NCI-H2171 (cell line): ENCODE measurements around the gene DOP1A.
A peak's percentile ranks its signal among the peaks of the same experiment; 100 is the strongest.
"Not testable (repeated sequence)": the region's sequence is repeated elsewhere in the genome, so short reads cannot be mapped to it uniquely, and the experiment has no call there.

ENCODE experiments used
- DNase-seq: peaks from one replicate; lab custom pipeline; 2025; lab: John Stamatoyannopoulos, UW

The DOP1A gene

DNA sequence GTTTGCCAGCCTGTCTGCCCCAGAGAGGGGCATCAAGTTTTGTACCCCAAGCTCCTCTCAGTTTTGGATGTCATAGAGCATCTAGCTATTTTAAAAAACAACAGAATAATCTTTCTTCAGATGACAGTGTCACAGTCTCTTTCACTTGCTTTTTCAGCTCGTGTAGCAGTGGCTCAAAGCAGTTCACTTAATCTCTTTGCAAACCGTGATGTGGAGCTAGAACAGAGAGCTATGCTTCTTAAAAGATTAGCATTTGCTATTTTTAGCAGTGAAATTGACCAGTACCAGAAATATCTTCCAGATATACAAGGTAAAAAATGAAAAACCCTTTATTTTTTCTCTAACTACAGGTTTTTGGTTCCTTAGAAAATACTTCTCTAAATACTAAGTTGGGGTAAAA is 88.3 kb downstream of the DOP1A start:
- DNase-seq = no peak

DNA sequence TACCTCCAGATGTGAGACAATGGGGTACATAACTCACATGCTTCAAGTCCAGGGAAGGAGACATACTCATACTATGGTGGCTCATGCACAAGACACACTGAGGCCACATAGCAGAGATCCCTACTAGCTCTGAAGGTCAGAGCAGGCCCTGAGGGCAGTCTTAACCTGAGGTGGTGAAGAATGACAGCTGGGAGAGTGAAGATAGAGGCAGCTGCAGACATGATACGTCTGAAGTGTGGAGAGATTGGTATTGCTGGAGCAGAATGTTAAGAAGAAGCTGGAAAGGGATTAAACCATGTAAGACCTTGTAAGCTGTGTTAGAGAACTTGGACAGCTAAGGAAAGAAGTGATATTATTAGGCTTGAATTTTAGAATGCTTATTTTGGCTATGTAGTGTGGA is 92.7 kb downstream of the DOP1A start:
- no peak for DNase-seq

DNA sequence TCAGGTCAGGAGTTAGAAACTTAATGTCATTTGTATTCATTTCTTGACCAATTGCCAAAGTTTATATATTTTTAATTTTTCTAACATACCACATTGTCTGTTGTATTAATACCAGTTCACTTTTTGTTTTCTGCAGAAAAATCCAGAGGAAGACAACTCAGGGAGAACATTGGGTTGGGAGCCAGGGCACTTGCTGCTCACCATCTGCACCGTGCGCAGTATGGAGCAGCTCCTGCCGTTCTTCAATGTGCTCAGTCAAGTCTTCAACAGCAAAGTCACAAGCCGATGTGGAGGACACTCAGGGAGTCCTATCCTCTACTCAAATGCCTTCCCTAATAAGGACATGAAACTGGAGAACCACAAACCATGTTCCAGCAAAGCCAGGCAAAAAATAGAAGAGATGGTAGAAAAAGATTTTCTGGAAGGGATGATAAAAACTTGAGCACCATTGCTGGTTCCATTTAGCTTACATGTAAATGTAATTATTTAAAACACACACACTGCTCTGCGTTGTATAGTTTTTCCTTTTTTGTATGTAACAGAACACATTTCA is 100.3 kb downstream of the DOP1A start:
- DNase-seq = no peak

DNA sequence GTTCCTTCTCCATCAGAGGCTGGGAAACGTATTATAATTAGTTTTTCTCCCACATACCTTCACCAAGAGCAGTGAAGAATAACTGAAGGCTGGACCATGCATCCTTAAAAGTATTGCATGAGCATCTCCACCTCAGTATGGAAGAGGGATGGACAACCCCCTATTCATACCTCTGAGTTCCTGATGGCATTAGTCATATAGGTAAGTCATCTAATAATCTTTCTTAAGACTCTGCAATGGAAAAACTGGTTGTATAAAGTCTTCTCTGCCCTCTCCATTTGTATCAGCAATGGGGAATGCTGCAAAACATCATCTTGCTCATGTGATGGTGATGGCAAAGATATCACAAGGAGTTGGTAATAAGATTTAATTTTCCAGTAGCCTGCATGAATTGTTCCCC is 101.1 kb downstream of the DOP1A start:
- no peak for DNase-seq

DNA sequence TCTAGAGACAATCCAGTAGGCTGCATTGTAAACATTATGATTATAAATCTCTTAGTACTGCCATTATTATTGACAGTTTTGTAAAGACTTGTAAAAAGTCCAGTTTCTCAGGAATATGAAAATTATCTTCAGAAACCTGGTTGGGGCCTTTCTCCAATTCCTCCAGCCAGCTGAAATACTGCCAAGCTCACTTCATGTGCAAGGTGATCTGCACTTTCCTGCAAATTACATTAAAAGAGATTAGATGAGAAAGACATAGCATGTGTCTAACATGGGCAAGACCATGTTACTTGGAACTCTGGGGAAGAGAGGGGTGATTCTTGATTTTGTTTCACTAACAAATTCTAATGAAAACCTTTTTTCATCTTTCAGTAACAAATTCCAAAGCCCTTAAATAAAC is 101.6 kb downstream of the DOP1A start:
- no peak for DNase-seq

DNA sequence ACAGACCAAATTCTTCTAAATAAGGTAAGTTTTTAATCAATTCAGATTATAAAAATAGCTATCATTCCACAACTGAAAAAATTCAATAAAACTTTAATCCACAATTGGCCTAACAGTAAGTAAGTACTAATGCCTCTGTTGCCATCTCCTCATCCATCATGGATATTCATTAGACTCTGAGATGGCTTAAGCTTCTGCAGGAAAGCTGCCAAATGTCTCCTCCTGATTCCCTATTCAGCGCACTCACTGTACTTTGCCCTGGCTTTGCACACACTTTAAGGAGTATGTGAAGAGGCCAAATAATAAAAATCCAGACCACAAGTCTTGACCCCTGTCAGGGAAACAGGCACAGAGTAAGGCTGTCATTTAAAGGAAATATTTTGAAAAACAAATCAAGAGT is 102.0 kb downstream of the DOP1A start:
- DNase-seq = no peak

DNA sequence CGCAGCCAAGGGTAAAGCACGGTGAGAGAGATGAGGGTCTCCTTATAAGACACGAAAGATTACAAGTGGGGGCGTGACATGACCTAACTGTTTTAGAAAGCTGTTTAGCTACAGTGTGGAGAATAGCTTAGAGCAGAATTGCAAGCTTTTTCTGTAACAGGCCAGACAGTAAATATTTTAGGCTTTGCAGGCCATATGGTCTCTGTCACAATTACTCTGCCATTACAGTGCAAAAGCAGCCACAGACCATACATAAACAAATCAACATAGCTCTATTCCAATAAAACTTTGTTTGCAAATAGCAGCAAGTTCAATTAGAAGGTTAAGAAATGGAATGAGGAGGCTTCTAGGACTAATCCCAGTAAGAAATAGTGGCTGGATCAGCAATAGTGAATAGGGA is 108.8 kb downstream of the DOP1A start:
- DNase-seq = no peak

DNA sequence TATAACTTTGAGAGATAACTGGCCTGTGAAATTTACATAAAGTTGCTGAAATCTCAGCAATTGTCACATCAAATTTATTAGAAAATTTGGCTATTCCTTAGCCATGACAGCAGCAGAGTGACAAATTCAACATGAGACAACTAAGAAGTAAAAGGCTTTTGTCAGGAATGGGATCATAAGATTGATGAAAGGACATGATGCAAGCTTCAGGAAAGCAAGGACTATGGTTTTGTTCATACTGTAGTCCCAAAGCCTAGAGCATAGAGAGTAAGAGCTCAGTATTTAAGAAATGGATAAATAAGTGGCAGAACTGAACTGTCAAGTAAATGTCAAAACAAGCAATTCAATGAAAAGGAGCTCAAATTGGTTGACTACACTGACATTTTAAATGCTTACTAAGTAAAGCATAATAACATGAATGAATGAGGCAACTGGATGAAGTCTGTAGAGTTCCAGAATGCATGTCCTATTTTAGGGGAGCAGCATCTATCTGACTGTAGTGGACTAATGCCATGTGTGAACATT is 113.0 kb downstream of the DOP1A start:
- DNase-seq = no peak

DNA sequence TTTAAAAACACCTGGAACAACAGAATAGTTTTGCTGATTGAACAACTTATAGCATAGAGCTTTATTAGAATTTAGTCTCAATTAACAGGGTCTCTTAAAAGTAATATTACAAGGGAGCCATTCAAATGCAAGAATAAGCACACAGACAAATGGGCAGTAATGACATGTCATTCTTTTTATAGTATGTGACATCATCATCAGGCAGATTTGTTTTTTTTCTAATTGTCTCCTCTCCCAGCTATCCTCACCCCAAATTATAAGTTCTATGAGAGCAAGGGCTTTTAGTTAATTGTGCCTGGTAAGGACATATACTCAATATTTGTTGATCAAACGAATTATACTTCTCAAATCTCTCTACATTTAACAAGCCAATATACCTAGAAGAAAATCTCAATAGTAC is 114.6 kb downstream of the DOP1A start:
- DNase-seq = no peak

DNA sequence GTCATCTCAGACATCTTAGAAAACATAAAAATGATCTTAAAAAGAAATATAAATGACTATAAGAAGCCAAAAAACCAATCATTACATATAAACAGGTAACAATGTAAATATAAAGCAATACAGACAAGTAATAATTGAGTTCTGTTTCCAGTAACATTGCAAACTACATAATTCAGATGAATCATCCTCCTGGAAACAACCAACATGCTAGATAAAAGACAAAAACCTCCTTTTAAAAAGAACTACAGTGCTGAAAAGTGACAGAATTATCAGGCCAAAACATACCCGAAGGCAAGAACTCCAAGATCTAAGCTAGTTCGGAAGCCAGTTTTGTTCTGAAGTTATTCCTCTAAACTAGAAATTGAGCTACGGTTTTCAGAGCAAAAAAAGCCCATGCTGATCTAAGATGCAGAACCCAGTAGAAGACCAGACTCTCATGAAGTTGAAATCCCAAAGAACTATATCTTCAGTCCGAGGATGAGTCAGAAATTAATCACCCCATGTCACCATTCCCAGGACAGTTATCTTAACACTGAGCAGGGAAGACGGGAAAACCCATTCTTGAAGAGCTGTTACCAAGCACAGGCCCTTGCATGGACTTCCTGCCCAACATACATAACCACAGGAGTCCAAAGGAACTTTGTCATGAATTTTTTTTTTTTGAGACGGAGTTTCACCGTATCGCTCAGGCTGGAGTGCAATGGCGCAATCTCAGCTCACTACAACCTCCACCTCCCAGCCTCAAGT is 115.8 kb downstream of the DOP1A start:
- DNase-seq = no peak

DNA sequence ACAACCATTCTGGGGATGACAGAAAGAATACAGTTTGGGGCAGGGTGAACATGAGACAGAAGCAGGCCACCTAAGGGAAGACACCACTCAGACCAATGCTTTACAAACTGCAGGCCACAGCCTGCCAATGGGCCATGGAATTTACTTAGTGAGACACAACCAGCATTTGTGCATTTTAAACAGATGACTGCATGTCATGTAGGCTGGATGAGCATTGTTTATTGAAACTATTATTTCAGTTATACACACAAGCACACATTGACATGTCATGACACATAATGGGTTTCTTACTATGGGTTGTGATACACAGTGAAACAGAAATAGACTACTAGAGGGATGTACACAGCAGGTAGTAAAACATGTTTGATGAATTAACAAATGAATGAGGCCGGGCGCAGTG is 117.6 kb downstream of the DOP1A start:
- DNase-seq = no peak

DNA sequence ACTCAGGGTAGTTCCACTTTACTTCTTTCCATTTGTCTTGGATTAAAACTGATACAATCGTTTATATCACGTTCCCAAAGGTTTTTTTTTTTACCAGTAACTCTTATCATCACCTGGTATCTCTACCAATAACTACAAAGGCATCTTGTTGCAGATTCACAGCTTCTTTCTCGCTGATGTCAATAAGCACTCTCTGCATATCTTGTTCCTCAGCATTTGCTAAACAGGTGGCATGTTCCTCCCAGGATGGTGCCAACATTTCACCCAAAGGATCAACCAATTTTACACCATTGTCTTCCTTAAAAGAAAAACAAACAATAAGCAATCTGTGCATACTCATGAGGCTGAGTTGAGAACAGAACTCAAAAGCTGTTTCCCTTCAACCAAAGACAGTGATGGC is 121.0 kb downstream of the DOP1A start:
- no peak for DNase-seq

DNA sequence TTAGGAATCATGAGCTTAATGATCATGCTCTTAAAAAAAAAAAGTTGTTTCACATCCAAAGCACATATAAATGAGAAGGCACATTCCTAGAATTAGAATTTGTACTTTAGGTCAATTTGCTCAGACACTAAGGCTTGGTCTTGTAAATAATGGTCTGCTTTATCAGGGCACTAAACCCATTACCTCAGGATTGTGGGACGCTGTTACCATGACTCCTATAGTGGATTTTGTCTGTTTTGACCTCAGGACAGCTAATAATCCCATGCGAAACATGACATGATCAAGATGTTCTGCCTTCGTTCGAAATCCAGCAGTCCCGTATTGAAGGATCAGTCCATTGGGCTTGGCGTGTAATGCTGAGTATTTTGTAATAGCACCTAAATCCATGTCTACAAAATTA is 123.2 kb downstream of the DOP1A start:
- DNase-seq = no peak

DNA sequence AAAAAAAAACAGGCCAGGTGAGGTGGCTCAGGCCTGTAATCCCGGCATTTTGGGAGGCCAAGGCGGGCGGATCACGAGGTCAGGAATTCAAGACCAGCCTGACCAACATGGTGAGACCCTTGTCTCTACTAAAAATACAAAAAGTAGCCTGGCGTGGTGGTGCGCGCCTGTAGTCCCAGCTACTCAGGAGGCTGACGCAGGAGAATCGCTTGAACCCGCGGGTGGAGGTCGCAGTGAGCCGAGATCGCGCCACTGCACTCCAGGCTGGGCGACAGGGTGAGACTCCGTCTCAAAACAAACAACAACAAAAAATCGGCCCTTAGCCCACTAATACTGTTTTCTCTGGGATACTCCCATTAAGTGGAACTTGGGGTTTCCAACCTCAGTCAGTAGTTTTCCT is 124.5 kb downstream of the DOP1A start:
- not testable (repeated sequence) for DNase-seq

DNA sequence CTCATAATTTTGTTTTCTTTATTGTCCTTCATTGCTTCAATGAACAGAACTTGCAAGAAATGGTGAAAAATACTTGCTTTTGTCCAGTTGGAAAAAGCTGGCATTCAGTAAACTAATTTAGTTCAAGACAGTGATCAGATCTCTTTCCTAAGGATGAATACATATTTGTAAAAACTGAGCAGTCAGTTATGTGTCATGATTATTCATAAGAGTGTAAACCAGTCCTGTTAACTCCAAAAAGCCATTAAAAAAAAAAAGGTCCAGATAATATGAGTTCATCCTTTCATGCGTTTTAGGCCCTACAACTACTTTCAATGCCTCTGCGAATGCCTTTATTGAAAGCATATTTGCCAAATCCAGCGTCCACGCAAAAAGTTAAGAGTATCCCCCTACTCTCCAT is 125.0 kb downstream of the DOP1A start:
- no peak for DNase-seq

DNA sequence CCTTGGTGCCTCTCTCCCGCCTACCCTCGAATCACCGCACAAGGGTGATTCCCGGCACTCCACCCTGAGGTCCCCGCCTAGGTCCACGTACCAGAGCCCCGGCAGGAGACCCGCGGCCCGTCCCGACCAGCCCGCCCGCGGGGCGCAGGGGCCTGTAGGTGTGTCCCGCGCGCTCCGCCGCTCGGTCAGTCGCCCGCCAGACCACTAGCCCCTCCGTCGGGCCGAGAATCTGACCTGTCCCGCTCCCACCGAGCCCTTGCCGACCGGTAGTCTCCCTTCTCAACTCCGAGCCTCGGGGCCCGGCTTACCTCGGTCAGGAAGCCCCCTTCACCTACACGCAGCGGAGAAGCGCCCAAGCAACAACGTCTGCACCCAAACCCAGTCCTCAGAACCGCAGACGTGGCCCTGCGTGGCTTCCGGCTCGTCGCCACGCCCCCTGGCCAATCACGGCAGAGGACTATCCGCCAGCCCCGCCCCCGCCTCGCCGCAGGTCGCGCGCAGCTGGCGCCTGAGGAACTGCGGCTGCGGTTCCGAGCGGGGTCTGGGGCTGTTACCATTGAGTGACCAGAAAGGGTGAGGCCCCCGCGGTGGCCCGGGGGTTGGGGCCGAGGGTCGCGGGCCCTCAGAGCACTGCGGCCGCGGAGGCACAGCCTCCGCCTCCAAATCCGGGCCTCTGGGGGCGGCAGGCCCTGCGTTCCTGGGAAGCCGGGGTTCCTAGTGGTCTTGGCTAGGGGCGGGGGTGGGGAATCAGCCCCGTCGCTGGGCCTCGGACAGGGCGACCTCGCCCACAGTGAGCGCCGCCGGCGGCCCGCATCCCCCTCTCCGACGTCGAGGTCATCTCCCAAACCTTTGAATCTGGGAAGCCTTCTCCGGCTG is 125.6 kb downstream of the DOP1A start, which contains the start of the genes PGM3 and RWDD2A:
PGM3 (minus strand) TSS at position 395 of the 876 bp plus-strand sequence. CDS start 2,253 bp downstream, outside the sequence.
RWDD2A (plus strand) TSS at position 487 of the 876 bp plus-strand sequence. CDS start 1,095 bp downstream, outside the sequence.
- peak; percentile 78 for DNase-seq

DNA sequence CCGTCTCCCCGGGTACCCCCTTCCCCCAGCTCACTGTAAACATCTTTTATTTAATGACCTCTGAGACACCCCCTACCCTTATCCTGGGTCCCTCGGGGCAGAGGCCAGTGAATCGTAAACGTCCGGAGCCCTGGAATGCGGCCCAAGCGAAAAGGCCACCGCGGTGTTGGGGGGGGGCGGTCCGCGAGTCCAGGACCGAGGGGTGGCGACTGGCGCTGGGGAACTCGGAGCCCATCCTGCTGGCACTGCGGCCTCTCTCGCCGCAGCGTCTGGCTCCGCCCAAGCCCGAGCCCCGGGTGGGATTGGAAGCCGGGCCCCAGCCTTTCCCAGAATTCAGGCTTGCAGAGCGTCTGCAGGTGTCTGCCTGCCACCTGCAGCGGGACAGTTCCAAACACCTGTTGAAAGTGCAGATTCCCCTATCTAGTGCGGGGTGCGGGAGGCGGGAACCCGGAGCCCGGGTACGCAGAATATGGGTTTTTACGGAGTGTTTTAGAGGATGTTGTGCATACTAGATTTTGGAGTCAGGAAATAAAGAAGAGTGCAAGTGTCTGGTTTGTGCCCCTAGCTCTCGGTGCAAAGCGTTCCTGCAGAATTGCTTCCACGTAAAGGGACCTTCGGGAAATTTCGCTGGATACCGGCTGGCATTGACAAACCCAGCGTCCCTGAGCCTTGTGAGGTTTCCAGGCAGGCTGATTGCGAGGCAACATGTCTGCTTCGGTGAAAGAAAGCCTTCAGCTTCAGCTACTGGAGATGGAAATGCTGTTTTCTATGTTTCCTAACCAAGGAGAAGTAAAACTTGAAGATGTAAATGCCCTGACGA is 126.5 kb downstream of the DOP1A start:
- peak; percentile 20 for DNase-seq

DNA sequence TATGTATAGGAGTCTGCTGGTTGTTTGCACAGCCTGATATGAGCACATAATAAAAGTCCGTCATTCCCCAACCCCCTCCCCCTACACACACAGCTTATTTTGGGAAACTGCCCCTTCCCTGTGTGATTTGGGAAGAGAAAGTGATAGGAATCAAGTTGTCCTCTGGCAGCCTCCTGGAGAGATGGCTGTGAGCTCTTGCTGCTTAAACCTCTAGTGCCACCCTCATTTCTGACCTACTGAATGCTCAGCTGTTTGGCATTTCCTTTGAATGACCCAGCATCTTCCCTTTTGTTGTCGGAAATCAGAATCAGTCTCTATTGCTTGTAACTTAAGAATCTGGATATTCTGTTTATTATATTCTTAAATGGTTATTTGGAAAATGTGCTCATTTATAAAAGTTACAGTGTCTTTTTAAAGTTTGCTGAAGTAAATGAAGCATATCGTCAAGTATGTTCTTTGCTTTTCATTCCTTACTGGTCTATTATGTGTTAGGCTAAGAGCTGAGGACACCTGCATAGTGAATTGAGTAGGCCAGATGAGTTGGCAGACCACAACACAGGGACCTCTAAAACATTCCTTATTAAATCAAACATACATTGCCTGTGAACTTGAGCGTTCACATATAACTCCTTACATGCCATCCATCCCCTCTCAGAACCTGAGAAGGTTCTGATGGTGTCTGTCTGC is 131.2 kb downstream of the DOP1A start:
- DNase-seq = no peak

DNA sequence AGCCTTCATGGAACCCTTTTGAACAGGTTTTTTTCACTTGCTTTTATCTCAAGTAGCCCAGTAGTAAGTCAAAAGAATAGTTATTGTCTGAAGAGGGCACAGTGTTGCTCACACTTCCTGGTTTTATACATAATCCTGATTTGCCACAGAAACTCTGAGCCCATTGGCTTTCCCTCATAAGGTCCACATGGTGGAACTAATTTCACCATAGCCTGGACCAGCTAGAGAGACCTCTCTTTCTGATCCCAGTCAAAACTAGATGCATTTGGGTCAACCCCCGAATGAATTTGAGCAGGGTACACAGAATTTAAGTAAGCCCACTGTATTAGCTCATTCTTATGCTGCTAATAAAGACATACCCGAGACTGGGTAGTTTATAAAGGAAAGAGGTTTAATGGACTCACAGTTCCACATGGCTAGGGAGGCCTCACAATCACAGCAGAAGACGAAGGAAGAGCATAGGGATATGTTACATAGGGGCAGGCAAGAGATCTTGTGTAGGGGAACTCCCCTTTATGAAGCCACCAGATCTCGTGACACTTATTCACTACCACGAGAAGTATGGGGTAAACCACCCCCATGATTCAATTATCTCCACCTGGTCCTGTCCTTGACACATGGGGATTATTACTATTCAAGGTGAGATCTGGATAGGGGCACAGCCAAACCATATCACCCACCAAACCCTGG is 131.8 kb downstream of the DOP1A start:
- no peak for DNase-seq

DNA sequence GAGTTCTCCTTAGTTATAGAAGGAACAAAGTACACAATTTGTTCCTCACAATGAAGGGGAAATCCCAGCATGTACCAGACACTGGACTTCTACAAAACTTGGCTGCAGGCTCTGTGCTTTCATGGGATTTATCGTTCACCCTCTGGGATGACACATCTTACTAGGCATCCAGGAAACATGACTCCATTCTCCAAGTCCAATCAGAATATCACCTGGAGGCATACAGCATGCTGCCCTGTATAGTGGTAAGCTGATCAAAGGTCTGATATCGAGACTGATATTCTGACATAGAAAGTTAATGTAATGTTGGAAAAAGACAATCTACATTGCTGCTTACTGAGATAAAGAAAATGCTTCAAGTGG is 132.4 kb downstream of the DOP1A start:
- no peak for DNase-seq

DNA sequence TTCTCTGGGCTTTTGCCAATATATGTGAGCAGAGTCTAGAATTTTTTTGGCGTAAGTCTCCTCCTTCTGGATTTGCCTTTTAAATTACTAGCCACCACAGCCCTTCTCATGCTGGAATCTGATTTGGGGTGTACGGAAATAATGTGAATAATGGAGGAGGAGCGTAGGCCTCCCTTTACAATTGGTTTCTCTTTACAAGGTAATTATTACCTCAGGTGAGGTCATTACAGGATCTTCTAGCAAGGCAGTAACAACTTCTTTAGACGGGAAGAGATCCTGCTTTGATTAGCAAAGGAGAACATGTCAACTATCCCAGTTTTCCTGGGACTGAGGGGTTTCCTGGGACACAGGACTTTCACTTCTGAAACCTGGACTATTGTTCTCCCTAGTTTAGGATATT is 134.6 kb downstream of the DOP1A start:
- DNase-seq = no peak
